22Rv1 (cell line): ENCODE measurements around the gene TTLL10.

Source experiments
- H3K27ac ChIP-seq: fragments of 450-650 bp; 2 replicates; pipeline ENCODE4 v1.5.1; 2017
- CTCF ChIP-seq: fragments of 450-650 bp; IDR thresholded peaks from 2 replicates; pipeline ENCODE4 v1.5.1; 2017; ENCODE audit warnings: mild to moderate bottlenecking
- ZFX ChIP-seq: fragments of 450-650 bp; IDR thresholded peaks from 2 replicates; pipeline ENCODE4 v1.6.1; 2017; ENCODE audit warnings: antibody characterized with exemption, borderline replicate concordance

Gene TTLL10

GRCh38 chr1:1221887-1222574 is 48.4 kb downstream of the TTLL10 start:
- no peak for TF ChIP-seq ZFX
- TF ChIP-seq CTCF, result no peak
- H3K27ac ChIP-seq, result no peak overlapping the region

- no peak for TF ChIP-seq CTCF
- no peak for TF ChIP-seq ZFX
- H3K27ac ChIP-seq, result no peak overlapping the region
These were observed 49.0 kb downstream of the TTLL10 start for GRCh38 chr1:1222575-1223225.

GRCh38 chr1:1223321-1223720 is 49.6 kb downstream of the TTLL10 start:
- no peak for TF ChIP-seq CTCF
- no peak for TF ChIP-seq ZFX
- H3K27ac ChIP-seq, result no peak overlapping the region

GRCh38 chr1:1223891-1224290 is 50.2 kb downstream of the TTLL10 start:
- H3K27ac ChIP-seq, result no peak overlapping the region
- no peak for TF ChIP-seq CTCF
- no peak for TF ChIP-seq ZFX

- TF ChIP-seq ZFX (no peak), CTCF (no peak)
These were observed 51.7 kb downstream of the TTLL10 start for GRCh38 chr1:1225238-1225845.

GRCh38 chr1:1225913-1226312 is 52.2 kb downstream of the TTLL10 start:
- TF ChIP-seq ZFX (no peak), CTCF (no peak)
- H3K27ac ChIP-seq, result no peak overlapping the region

More at GRCh38 chr1:1225238-1225845, 51.7 kb downstream of the TTLL10 start:
- no peak overlapping the region for H3K27ac ChIP-seq
